ENCODE measurements around the gene LRP2BP.
A peak's percentile ranks its signal among the peaks of the same experiment; 100 is the strongest.
"Not testable (repeated sequence)": the region's sequence is repeated elsewhere in the genome, so short reads cannot be mapped to it uniquely, and the experiment has no call there.

Gene LRP2BP

DNA sequence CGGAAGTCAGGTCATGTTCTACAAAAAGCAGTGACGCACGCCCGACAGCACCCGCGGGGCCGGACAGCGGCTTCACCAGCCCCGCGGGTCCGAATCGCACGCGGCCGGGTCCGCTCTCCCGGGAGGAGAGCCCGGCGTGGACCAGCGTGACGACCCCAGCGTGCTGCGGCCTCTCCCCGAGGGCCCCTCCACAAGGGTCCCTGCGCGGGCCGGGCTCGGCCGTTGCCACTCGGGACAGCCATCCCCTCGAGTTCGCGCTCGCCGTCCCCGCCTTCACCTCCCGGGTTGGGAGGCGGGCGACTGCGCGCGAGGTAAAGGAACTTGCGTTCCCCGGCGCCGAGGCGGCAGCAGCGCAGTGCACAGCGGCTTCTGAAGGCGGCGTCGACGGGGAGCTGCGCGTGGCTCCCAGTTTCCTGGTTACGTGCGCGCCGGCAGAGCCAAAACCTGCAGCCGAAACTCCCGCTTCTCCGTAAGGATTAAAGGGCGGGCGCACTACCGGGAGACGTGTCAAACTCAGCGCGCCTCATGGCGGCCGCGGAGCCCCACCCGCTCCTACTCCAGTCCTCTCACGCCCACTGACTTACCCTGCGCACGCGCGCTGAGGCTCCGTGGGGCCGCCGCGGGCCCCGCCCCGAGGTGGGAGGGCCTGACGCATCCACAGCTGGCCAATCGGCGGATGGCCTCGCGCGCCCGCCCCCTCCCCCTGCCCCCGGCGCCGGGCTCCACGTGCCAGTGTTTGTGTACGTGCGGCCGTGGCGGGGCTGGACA, 416 bp upstream of the LRP2BP start:
- DNase-seq (ENCODE audit: low read depth in 2 of 2), result peak; percentile 92 to 97

DNA sequence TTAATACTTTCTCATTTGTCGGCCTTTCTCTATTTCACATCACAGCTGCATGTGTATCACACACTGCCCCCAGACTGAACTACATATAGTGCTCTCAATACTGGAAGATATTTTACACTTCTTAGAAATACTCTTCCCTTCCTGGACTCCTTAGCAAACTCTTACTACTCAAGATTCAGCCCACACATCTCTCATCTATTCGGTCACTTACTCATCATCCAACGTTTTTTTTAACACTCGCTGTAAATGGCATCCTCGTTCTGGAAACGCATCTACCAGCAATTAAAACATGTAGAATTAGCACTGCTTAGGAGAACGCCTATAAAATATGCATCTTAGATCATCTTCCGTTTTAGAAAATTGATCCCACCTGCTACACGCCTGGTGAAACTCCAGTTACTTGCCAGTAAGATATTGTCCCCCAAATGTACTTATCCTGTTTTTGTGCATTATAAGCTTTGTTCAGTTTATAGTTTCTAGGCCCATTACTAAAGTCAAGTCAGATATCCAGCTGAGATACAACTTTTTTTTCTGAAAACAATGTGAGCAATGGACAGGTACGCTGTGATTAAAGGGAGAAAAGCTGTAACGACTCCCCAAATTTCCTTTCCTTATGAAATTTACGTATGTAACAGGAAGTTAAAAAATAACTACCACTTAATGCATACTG, 1.0 kb downstream of the LRP2BP start:
- no peak for DNase-seq (ENCODE audit: low read depth in 2 of 2)

- DNase-seq (ENCODE audit: low read depth in 2 of 2), result no peak
These were observed 3.6 kb downstream of the LRP2BP start for GRCh38 chr4:185392156-185392555.

GRCh38 chr4:185390941-185391340, 4.8 kb downstream of the LRP2BP start:
- DNase-seq (ENCODE audit: low read depth in 2 of 2), result no peak

- no peak for DNase-seq (ENCODE audit: low read depth in 2 of 2)
These were observed 7.8 kb downstream of the LRP2BP start for GRCh38 chr4:185387957-185388356.

- DNase-seq (ENCODE audit: low read depth in 2 of 2), result no peak
These were observed 10.8 kb downstream of the LRP2BP start for GRCh38 chr4:185384930-185385331.

GRCh38 chr4:185384061-185384460, 11.7 kb downstream of the LRP2BP start:
- DNase-seq (ENCODE audit: low read depth in 2 of 2), result no peak

GRCh38 chr4:185383451-185383850, 12.3 kb downstream of the LRP2BP start:
- DNase-seq (ENCODE audit: low read depth in 2 of 2), result no peak

- no peak for DNase-seq (ENCODE audit: low read depth in 2 of 2)
These were observed 13.0 kb downstream of the LRP2BP start for GRCh38 chr4:185382754-185383153.

GRCh38 chr4:185381288-185382196, 14.2 kb downstream of the LRP2BP start:
- no peak for DNase-seq (ENCODE audit: low read depth in 2 of 2)

DNA sequence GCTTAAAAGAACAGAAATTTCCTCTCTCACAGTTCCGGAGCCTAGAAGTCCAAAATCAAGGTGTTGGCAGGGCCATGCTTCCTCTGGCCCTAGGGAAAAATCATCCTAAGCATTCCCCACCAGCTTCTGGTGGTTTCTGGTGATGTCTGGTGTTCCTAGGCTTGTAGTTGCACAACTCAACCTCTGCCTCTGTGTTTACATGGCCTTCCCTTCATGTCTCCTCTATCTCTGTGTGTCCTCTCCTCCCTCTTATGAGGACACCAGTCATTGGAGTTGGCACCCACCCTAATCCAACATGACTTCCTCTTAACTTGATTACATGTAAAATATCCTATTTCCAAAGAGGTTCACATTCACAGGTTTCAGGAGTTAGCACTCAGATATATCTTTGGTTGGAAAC, 15.4 kb downstream of the LRP2BP start:
- DNase-seq (ENCODE audit: low read depth in 2 of 2), result no peak

DNA sequence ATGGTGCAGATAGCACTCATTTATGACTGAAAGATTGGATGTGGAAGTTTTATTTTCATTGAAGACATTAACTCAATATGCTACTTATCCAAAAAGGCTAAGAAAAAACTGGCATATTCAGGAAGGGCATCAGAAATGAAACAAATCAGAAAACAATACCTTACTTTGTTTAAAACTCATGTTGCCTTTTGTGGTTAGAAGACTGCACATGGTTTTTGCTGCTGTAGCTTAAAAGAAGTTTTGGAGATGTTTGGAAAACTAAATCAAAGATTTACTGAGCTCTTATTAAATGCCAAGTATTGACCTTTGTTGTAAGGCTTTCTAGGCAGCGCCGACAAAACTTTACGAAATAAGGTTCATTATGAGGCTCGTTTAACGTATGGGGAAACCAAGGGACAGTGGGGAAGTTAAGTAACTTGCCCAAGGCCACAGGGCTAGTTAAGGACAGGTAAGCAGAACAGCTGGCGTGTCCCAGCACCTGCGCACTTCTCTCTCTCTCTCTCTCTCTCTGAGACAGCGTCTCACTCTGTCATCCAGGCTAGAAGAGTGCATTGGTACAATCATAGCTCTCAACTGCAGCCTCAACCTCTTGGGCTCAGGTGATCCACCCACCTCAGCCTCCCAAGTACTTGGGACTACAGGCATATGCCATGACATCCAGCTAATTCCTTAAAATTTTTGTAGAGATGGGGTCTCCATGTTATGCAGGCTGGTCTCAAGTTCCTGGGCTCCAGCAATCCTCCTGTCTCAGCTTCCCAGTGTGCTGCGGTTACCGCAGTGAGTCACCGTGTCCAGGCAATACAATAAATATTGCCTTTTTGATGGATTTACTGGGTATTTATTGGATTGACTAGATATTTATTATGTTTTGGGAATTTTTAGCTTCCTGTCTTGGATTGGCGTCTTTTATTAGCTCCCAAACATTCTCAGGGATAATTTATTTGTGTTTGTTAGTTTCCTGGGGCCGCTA, 16.1 kb downstream of the LRP2BP start:
- DNase-seq (ENCODE audit: low read depth in 2 of 2), result no peak

DNA sequence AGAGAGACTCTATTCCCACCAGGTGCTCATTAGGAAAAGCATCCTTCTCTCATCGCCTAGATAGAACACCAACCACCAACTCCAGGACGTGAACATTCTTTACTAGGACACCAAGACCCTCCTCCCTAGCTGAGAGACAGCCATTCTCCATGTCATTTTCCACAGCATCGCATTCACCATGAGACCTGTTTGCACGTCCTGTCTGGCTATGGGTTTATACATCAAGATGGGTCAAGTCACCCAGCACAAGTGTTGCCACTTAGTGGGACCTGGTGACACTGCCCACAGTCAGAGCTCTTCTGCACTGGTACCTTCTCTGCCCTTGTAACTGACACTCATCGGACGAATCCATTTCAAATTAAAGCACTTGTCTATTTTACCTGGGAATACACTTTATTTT, 17.5 kb downstream of the LRP2BP start:
- no peak for DNase-seq (ENCODE audit: low read depth in 2 of 2)

GRCh38 chr4:185374573-185374972, 21.2 kb downstream of the LRP2BP start:
- no peak for DNase-seq (ENCODE audit: low read depth in 2 of 2)

DNA sequence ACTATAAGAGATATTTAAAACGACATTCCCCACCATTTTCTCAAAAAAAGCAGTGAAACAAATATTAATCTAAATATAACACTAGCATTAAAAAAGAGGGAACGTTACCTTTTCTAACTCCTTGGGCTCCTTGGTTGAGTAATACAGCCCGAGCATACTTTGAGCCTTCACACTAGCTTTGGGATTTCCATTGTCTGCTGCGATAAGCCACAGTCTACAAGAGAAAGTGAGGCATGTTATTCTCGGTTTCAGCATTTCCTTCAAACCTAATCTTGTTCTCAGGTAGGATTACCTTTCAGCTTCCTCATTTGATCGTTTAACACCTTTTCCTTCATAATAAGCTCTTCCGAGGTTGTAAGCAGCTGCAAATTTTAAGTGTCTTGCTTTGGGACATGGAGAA, 21.7 kb downstream of the LRP2BP start:
- no peak for DNase-seq (ENCODE audit: low read depth in 2 of 2)

GRCh38 chr4:185371702-185372101, 24.0 kb downstream of the LRP2BP start:
- no peak for DNase-seq (ENCODE audit: low read depth in 2 of 2)

DNA sequence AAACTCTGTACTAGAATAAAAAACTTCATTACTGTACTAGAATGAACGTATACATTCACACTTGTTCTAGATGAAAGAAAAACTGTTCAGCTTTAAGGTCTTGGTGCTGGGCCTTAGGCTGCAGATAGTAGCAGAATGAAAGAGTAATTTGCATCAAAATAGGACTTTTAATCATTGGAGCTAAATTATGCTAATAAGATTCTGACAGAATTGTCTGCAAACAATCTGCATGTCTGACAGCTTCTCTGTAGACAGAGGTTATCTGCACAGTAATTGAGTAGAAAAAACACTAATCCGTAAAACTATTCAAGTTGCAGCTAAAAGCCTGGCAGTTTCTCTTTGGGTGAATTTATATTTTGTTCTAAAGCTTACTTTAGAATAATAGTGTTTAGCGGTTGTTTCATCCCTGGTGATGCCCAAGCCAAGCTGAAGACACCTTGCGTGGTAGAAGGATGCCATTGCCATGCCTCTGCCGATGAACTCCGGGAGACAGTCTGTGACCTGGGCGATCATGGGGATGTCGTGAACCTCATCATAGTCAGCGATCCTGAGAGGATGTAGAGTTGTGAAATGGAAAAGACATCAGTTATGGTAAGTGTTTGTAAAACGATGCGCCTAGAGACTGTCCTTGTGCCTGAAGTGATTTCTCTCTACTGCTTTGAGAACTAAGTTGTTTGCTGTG, 25.3 kb downstream of the LRP2BP start:
- DNase-seq (ENCODE audit: low read depth in 2 of 2), result no peak

- DNase-seq (ENCODE audit: low read depth in 2 of 2), result no peak
These were observed 26.0 kb downstream of the LRP2BP start for GRCh38 chr4:185369731-185370130.

DNA sequence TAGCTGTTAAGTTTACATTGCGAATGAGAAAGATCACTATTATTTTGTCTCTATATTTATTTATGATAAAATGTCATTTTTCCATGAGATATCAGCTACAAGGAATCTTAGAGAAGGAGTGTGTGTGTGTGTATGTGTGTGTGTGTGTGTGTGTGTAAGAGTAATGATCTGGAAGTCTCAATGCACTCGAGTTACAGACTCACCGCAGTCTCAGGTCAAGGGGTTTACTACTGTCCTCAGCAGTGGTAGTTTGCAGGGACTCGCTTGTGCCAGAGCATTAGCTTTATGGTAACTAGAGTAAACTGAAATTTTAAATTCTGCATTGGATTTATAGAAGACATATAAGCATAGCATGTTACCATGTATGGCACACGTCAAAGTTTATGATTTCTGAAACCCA, 30.8 kb downstream of the LRP2BP start:
- DNase-seq (ENCODE audit: low read depth in 2 of 2), result no peak

GRCh38 chr4:185363251-185363650, 32.5 kb downstream of the LRP2BP start:
- no peak for DNase-seq (ENCODE audit: low read depth in 2 of 2)

DNA sequence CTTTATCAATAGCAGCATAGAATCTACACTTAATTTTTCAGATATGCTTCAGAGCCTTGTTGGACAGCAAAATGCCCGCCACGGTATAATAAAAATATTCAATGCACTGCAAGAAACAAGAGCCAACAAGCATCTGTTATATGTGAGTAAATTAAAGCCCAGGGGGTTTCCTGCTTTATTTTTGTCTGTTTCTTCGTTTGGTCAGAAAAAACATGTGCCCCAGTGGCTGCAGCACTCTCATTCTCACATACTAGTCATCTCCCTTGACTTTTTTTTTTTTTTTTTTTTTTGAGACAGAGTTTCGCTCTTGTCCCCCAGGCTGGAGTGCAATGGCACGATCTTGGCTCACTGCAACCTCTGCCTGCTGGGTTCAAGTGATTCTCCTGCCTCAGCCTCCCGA, 33.2 kb downstream of the LRP2BP start:
- DNase-seq (ENCODE audit: low read depth in 2 of 2), result not testable (repeated sequence)

Measured in stimulated activated CD8-positive, alpha-beta memory T cell treated with anti-CD3 and anti-CD28 coated beads, Interleukin-7, amount 100 ng/mL, for 4 hours (primary cell).